ENCODE data around the gene UBE2O. TPM values are rescaled to one million over a fixed set of nuclear protein-coding genes. Genes with fewer than 3 reads are reported as not detected.

UBE2O gene
- total RNA-seq, 1 experiment from 2014 or later: 52.6 TPM

- Histone ChIP-seq H3K4me2 (ENCODE audit: insufficient read depth, insufficient read length, low read length) (no peak overlapping the region), H3K4me1 (ENCODE audit: insufficient read depth, low read length) (no peaks in the 10 kb centered on the region), H2BK15ac (ENCODE audit: low read depth, low read length) (no peak overlapping the region), H3K79me2 (ENCODE audit: insufficient read depth, low read length) (no peaks in the 10 kb centered on the region), H3K23me2 (ENCODE audit: insufficient read length, low read depth, low read length, poor library complexity, severe bottlenecking) (no peaks in the 10 kb centered on the region), H3K56ac (ENCODE audit: insufficient read length, low read depth, low read length) (no peak overlapping the region), H4K20me1 (ENCODE audit: control insufficient read depth, insufficient read depth, insufficient read length) (no peaks in the 10 kb centered on the region), H3K27ac (ENCODE audit: insufficient read length, low read depth, low read length) (no peak overlapping the region), H2BK12ac (ENCODE audit: insufficient read length, low read depth, low read length) (no peak overlapping the region), H3K4ac (ENCODE audit: low read depth, low read length) (no peak overlapping the region), H4K91ac (ENCODE audit: insufficient read length, low read depth, low read length) (no peak overlapping the region), H2BK5ac (ENCODE audit: insufficient read length, low read length) (no peak overlapping the region), H2AFZ (ENCODE audit: low read length) (no peak overlapping the region), H3K27me3 (ENCODE audit: insufficient read depth, low read length) (no peaks in the 10 kb centered on the region), H4K8ac (replicated peaks; ENCODE audit: insufficient read length, low read depth, low read length) (no peak overlapping the region), H3K14ac (ENCODE audit: insufficient read depth, low read length) (no peak overlapping the region), H3T11ph (ENCODE audit: low read length) (no peak overlapping the region), H2BK20ac (ENCODE audit: low read depth, low read length, poor library complexity, severe bottlenecking) (no peak overlapping the region), H3K9me3 (ENCODE audit: control insufficient read depth, low read depth, low read length) (no peaks in the 10 kb centered on the region), H4K5ac (ENCODE audit: insufficient read length, low read depth, low read length) (no peak overlapping the region), H3K18ac (ENCODE audit: insufficient read length, low read depth, low read length) (no peak overlapping the region), H2AK5ac (ENCODE audit: insufficient read length, low read length) (no peak overlapping the region), H3K9ac (ENCODE audit: extremely low read depth, insufficient read length, low read length) (no peak overlapping the region), H2BK120ac (ENCODE audit: low read depth, low read length, poor library complexity, severe bottlenecking) (no peak overlapping the region), H3K79me1 (ENCODE audit: insufficient read depth, low read depth, low read length, poor library complexity, severe bottlenecking) (no peaks in the 10 kb centered on the region), H3K23ac (ENCODE audit: insufficient read length, low read depth, low read length) (no peak overlapping the region)
- Mint-ChIP-seq H3K36me3 (ENCODE audit: insufficient read depth in 1 of 3, low read depth in 3 of 3) (no peaks in the 10 kb centered on the region), H3K4me1 (peaks cover 13 to 29% of the 10 kb centered on the region in 2 experiments), H3K27me3 (ENCODE audit: low read depth) (peaks cover 19% of the 10 kb centered on the region), H3K9me3 (no peaks in the 10 kb centered on the region), H3K27ac (peak overlapping the region in 1 of 3 experiments; percentile 83; a peak in 3 of 7 replicates), H3K4me3 (no peak overlapping the region; a peak in 2 of 5 replicates)
- no CpG with 5 or more reads among the region's 11 CpGs for WGBS (ENCODE audit: extremely low coverage, insufficient read length, low lambda C conversion rate)
- TF ChIP-seq, protein P1, sequence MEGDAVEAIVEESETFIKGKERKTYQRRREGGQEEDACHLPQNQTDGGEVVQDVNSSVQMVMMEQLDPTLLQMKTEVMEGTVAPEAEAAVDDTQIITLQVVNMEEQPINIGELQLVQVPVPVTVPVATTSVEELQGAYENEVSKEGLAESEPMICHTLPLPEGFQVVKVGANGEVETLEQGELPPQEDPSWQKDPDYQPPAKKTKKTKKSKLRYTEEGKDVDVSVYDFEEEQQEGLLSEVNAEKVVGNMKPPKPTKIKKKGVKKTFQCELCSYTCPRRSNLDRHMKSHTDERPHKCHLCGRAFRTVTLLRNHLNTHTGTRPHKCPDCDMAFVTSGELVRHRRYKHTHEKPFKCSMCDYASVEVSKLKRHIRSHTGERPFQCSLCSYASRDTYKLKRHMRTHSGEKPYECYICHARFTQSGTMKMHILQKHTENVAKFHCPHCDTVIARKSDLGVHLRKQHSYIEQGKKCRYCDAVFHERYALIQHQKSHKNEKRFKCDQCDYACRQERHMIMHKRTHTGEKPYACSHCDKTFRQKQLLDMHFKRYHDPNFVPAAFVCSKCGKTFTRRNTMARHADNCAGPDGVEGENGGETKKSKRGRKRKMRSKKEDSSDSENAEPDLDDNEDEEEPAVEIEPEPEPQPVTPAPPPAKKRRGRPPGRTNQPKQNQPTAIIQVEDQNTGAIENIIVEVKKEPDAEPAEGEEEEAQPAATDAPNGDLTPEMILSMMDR (conservative IDR thresholded peaks at IDR 0.05): no peak
- no peak for DNase-seq
Measured at GRCh38 chr17:76461765-76462555, 9.0 kb upstream of the UBE2O start.
